A673 (cell line): ENCODE measurements around the gene GSG1.

ENCODE experiments used
- EZH2 ChIP-seq: fragments of 200-600 bp; sonication (generic); IDR thresholded peaks from 2 replicates; pipeline ENCODE4 v1.6.1; 2017; ENCODE audit warnings: borderline replicate concordance, low read depth, mild to moderate bottlenecking, mixed read lengths, antibody characterized with exemption, low read length; ENCODE audit not compliant: poor library complexity, severe bottlenecking
- TF ChIP-seq, protein P1 (sequence below): fragments of 300-800, 200-600 bp; sonication (generic); conservative IDR thresholded peaks from 2 replicates; pipeline ENCODE4 v1.5.1; 2017; ENCODE audit warnings: low read depth, mild to moderate bottlenecking, antibody characterized with exemption, low read length, moderate library complexity, mixed read lengths

DNA sequence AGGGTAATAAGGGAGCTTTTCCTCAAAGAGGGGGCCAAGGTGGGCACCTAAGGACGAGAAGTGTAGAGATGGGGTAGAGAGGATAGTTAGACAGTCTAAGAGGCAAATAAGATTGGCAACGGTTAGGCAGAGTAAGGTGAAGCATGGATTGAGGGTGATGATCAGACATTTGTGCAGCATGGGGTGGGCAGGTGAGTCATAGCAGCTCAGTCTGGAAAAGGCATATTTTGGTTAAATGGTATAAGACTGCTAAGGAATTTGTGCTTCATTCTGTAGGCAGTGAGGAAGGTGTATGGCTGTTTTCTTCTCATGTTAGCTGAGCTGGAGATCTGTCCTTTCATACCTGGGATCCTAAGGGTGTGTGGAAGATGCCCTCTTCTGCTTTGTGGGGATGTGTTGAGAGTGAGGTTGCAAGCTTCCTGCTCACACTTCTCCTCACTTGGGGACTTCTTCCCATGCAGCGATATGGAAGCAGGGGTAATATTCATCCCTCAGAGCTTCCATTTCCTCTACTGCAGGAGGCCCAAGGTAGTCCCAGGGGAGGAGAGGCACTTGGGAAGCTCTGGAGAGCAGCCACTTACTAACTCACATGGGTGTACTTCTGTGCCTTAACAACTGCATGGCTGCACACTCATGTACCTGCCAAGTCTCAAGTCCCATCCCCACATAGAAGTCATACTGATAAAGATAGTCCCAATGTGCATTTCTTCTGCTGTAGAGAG lies 28.9 kb downstream of the GSG1 start:
- TF ChIP-seq, protein P1, sequence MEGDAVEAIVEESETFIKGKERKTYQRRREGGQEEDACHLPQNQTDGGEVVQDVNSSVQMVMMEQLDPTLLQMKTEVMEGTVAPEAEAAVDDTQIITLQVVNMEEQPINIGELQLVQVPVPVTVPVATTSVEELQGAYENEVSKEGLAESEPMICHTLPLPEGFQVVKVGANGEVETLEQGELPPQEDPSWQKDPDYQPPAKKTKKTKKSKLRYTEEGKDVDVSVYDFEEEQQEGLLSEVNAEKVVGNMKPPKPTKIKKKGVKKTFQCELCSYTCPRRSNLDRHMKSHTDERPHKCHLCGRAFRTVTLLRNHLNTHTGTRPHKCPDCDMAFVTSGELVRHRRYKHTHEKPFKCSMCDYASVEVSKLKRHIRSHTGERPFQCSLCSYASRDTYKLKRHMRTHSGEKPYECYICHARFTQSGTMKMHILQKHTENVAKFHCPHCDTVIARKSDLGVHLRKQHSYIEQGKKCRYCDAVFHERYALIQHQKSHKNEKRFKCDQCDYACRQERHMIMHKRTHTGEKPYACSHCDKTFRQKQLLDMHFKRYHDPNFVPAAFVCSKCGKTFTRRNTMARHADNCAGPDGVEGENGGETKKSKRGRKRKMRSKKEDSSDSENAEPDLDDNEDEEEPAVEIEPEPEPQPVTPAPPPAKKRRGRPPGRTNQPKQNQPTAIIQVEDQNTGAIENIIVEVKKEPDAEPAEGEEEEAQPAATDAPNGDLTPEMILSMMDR, result no peak
- TF ChIP-seq EZH2, result no peak
